Glutamatergic neuron (in vitro differentiated cells): Measurements from ENCODE around the gene UFM1. TPM values are rescaled to one million over a fixed set of nuclear protein-coding genes. Genes with fewer than 3 reads are reported as not detected.
"Not testable (repeated sequence)": the region's sequence is repeated elsewhere in the genome, so short reads cannot be mapped to it uniquely, and the experiment has no call there.

Experiments
- DNase-seq: peaks from one replicate; pipeline ENCODE4 v3.0.0; 2022
- H3K27ac Mint-ChIP-seq: one replicate; pipeline ENCODE4 v1.8.0; 2020; ENCODE audit warnings: mild to moderate bottlenecking, mixed read lengths, inconsistent platforms; ENCODE audit not compliant: unreplicated experiment
- H3K27me3 Mint-ChIP-seq: one replicate; pipeline ENCODE4 v1.8.0; 2020; ENCODE audit warnings: mild to moderate bottlenecking, moderate library complexity, mixed read lengths, inconsistent platforms; ENCODE audit not compliant: unreplicated experiment
- H3K36me3 Mint-ChIP-seq: one replicate; pipeline ENCODE4 v1.8.0; 2020; ENCODE audit warnings: mild to moderate bottlenecking, mixed read lengths, inconsistent platforms; ENCODE audit not compliant: unreplicated experiment
- H3K4me1 Mint-ChIP-seq: one replicate; pipeline ENCODE4 v1.8.0; 2020; ENCODE audit warnings: mild to moderate bottlenecking, low read depth, mixed read lengths, inconsistent platforms; ENCODE audit not compliant: unreplicated experiment
- H3K4me3 Mint-ChIP-seq: one replicate; pipeline ENCODE4 v1.8.0; 2020; ENCODE audit warnings: mild to moderate bottlenecking, mixed read lengths, inconsistent platforms; ENCODE audit not compliant: unreplicated experiment
- H3K9me3 Mint-ChIP-seq: one replicate; pipeline ENCODE4 v1.8.0; 2020; ENCODE audit warnings: mild to moderate bottlenecking, moderate library complexity, mixed read lengths, inconsistent platforms; ENCODE audit not compliant: unreplicated experiment
- CTCF ChIP-seq: fragments of 200-600 bp; sonication (generic); IDR thresholded peaks from one replicate; pipeline ENCODE4 v1.5.0; 2021; ENCODE audit not compliant: partially characterized antibody, unreplicated experiment
- total RNA-seq: library from RNA; stranded (reverse); fragmentation: NEBNext Ultra II Directional; extraction: Animal tissue kit (Norgen Biotek cat#: 25700); gene quantifications from one replicate; pipeline ENCODE4 v1.2.1, GENCODE V29; 2021; ENCODE audit not compliant: unreplicated experiment

The UFM1 gene
- total RNA-seq, 1 donor from 2014 or later, result 61.0 TPM

- H3K36me3 Mint-ChIP-seq, result no peaks in the 10 kb centered on the region
Observed at GRCh38 chr13:38350114-38350617, 515 bp downstream of the UFM1 start.

GRCh38 chr13:38355595-38356119 is 6.0 kb downstream of the UFM1 start:
- Mint-ChIP-seq H3K9me3 (no peaks in the 10 kb centered on the region), H3K4me1 (peaks cover 6% of the 10 kb centered on the region), H3K27ac (no peak overlapping the region), H3K27me3 (no peaks in the 10 kb centered on the region), H3K36me3 (no peaks in the 10 kb centered on the region), H3K4me3 (no peak overlapping the region)
- no peak for TF ChIP-seq CTCF
- DNase-seq, result no peak

More at GRCh38 chr13:38350114-38350617, 515 bp downstream of the UFM1 start:
- DNase-seq, result peak; percentile 54
- Mint-ChIP-seq H3K27me3 (no peaks in the 10 kb centered on the region), H3K4me1 (peaks cover 13% of the 10 kb centered on the region), H3K9me3 (no peaks in the 10 kb centered on the region), H3K27ac (peak overlapping the region; percentile 85), H3K4me3 (peak overlapping the region; percentile 99)
- no peak for TF ChIP-seq CTCF

GRCh38 chr13:38358684-38359083 is 9.0 kb downstream of the UFM1 start:
- no peaks in the 10 kb centered on the region for H3K9me3 Mint-ChIP-seq
- H3K36me3 Mint-ChIP-seq, result no peaks in the 10 kb centered on the region
- H3K4me1 Mint-ChIP-seq, result no peaks in the 10 kb centered on the region
- H3K27me3 Mint-ChIP-seq, result no peaks in the 10 kb centered on the region
- no peak overlapping the region for H3K27ac Mint-ChIP-seq
- TF ChIP-seq CTCF, result no peak
- DNase-seq, result no peak
- H3K4me3 Mint-ChIP-seq, result no peak overlapping the region

- no peak overlapping the region for H3K4me3 Mint-ChIP-seq
- no peak for DNase-seq
- H3K27ac Mint-ChIP-seq, result no peak overlapping the region
- H3K36me3 Mint-ChIP-seq, result no peaks in the 10 kb centered on the region
- no peak for TF ChIP-seq CTCF
- H3K27me3 Mint-ChIP-seq, result no peaks in the 10 kb centered on the region
- peaks cover 2% of the 10 kb centered on the region for H3K9me3 Mint-ChIP-seq
- H3K4me1 Mint-ChIP-seq, result no peaks in the 10 kb centered on the region
Observed at GRCh38 chr13:38361542-38362262, 12.1 kb downstream of the UFM1 start.

- TF ChIP-seq CTCF, result no peak
- H3K9me3 Mint-ChIP-seq, result peaks cover 2% of the 10 kb centered on the region
- DNase-seq, result no peak
- H3K27me3 Mint-ChIP-seq, result no peaks in the 10 kb centered on the region
- H3K4me3 Mint-ChIP-seq, result no peak overlapping the region
- no peaks in the 10 kb centered on the region for H3K36me3 Mint-ChIP-seq
- H3K4me1 Mint-ChIP-seq, result no peaks in the 10 kb centered on the region
- no peak overlapping the region for H3K27ac Mint-ChIP-seq
Observed at GRCh38 chr13:38363219-38363618, 13.6 kb downstream of the UFM1 start.

- H3K4me3 Mint-ChIP-seq, DNase-seq, H3K27me3 Mint-ChIP-seq, H3K4me1 Mint-ChIP-seq, H3K36me3 Mint-ChIP-seq, H3K9me3 Mint-ChIP-seq: not testable (repeated sequence)
- H3K27ac Mint-ChIP-seq, result peak overlapping the region; percentile 78
Observed at GRCh38 chr13:38363746-38364145, 14.1 kb downstream of the UFM1 start.
